GM19455 (cell line): ENCODE data around the gene TSPO.
A peak's percentile ranks its signal among the peaks of the same experiment; 100 is the strongest.
"Not testable (repeated sequence)": the region's sequence is repeated elsewhere in the genome, so short reads cannot be mapped to it uniquely, and the experiment has no call there.

Source experiments
- ATAC-seq: cut with Tn5 transposase; IDR thresholded peaks from one replicate; pipeline ENCODE4 v1.9.1; 2021; ENCODE audit not compliant: unreplicated experiment

Gene TSPO

DNA sequence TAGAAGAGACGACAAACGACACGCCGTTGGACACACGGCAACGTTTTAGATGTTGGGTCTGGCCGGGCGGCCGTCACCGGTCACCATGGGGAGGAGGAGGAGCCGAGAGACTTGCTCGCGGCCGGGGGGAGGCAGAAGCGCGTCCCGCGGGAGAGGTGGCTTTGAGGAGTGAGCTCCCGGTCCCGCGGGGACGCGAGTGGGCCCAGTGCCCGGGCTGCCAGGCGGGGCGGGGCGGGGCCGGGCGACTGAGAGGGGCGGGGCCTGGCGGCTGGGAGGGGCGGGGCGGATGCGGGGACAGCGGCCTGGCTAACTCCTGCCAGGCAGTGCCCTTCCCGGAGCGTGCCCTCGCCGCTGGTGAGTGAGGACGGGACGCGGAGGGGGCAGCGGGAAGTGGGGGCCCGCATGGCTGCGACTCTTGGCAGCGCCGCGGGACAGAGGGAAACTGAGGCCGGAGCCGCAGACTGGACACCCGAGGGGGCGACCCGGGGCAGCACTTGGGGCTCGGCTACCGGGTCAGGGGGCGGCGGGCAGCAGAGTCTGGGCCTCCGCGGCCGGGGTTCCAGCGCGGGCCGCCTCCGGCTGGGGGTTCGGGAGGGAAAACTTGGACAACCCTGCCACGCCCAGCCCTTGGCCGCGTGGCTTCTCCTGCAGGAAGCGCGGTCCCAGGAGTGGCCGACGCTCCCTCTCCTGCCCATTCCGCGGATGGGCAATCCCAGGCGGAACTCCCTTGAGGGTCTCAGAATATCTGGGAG is at the start of gene TSPO:
TSS of gene TSPO (plus strand) at position 309 of the 752 bp plus-strand sequence. CDS start 7,680 bp downstream, outside the sequence.
- no peak for ATAC-seq

DNA sequence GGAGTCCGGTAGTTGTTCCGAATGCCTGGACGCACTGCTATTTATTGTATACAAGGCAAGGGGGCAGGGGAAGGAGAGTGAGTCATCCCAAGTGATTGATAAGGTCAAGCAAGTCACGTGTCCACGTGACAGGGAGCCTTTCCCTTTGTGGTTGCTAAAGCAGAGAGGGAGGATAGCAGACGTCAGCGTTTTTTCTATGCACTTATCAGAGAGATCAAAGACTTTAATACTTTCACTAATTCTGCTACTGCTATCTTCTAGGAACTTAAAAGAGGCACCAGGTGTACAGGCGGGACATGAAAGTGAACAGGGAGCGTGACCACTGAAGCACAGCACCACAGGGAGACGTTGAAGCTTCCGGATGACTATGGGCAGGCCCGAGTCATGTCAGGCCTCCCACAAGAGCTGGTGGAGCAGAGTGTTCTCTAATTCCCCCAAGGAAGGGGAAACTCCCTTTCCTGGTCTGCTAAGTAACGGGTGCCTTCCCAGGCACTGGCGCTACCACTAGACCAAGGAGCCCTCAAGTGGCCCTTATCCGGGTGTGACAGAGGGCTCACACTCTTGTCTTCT is 47.2 kb upstream of the TSPO start:
- ATAC-seq = not testable (repeated sequence)

DNA sequence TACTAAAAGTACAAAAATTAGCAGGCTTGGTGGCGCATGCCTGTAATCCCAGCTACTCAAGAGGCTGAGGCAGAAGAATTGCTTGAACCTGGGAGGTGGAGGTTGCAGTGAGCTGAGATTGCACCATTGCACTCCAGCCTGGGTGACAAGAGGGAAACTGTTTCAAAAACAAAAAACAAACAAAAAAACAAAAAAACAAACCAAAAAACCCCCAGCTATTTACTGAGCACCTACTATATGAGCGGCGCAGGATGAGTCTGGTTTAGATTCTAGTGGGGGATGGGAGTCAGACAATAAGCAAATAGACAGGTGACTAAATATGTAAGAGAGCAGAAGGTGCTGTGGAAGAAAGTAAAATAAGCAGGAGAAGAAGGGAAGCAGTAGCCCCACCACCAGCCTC is 46.4 kb upstream of the TSPO start:
- not testable (repeated sequence) for ATAC-seq

DNA sequence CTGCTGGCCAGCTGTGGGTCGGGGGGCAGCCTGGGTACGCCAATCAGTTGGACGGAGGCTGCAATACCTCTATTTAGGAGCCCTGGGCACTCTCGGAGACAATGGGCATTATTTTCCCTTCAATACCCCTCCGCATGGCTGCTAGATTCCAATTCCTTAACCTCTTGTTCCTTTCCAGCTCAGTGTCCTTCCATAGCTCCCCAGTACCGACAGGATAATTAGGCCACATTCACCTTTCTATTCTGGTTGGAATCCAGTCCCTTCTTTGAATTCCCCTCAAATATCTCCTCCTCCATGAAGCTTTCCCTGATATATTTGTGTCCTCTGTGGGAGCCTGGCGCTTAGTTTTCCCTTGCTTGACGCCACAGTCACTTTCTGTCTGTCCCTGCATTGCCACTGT is 45.1 kb upstream of the TSPO start:
- ATAC-seq = no peak

DNA sequence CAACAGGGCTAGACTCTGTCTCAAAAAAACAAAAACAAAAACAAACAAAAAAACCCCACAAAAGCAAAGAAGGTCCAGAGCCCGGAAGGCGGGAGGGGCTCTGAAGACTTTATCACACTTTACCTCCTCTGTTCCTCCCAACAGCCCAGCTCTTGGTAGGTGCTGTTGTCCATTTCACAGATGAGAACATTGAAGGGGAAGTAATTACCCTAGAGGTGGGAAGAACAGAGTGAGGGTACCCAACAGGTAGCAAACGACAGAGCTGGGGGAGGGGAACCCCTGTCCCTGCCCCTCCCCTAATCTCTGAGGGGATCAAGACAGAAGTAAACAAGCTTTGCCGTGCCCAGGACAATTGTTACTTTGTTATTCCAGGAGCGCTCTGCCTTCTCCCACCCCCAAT is 41.8 kb upstream of the TSPO start:
- ATAC-seq = no peak

DNA sequence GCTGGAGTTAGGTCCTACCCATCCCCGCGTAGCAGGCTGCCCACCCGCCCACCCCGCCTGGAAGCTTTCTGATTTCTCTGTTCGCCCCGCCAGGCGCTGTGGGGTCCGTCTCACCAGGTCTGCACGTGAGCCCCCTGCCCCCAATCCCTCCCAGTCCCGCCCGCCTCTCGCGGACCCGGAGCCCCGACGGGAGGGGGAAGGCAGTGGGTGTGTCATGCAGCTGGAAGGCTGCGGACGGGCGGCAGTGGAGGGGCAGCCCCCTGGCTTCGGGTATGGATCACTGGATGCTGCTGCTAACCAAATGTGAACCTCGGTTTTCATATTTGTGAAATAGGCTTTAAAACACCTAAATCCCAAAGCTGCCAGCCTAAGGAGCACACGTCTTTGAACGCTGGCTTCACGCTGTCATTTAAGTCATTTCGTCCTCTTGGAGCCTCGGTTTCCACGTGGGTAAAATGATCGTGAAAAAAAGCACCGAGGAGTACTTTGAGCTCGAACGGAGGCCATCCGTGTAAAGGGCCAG is 41.4 kb upstream of the TSPO start:
- ATAC-seq = no peak

DNA sequence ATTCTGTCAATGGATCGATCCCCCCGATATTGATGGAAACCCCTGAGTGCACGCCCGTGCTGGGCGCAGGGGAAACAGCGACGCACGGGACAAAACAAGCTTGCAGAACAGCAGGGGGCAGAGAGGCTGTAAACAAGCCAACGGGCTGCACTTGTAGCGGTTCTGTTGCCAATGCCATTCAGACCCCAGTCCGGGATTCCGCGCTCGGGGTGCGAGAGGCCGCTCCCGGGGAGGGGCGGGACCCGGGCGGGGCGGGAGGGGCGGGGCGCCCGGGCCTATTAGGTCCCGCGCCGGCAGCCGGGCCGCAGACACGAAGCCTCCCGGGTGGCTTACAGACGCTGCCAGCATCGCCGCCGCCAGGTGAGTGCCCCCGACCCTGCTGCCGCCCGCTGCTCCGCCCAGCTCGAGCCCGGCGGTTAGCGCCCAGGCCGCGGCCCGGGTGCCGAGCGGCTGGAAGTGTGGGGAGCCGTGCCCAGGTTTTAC is 40.9 kb upstream of the TSPO start, which contains the start of gene BIK:
TSS of gene BIK (plus strand) at position 307 of the 483 bp plus-strand sequence. CDS start 13,273 bp downstream, outside the sequence.
- ATAC-seq = no peak

DNA sequence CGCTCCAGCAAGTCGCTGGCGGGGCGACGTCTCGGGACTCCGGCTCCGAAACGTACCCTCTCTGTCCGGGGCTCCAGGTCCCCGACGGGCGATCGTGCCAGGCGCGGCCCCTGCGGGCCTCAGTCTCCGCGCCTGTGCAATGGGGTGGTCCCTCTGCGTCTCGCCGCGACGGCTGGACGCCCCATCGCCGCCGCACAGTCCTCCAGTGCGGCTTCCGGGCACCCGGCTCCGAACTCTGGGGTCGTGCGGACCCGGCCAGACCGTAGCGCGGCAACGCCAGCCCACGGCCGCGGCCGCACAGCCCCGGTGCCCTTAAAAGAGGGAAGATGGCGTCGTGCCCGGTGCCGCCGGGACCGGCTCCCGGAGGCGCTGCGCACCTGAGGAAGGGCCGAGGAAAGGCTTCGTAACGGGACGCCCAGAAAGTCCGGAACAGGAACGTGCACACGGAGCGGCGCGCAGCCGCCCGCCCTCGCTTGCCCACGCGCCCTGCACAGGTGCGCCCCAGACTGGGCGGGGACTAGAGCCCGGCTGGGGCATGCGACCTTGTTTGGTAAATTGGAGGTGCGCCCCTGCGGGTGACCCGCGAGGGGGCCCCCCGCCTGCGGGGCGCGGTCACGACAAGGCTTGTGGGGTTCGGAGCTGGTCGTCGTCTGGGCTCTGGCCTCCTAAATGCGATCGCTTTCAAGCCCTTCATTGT is 40.3 kb upstream of the TSPO start:
- no peak for ATAC-seq

DNA sequence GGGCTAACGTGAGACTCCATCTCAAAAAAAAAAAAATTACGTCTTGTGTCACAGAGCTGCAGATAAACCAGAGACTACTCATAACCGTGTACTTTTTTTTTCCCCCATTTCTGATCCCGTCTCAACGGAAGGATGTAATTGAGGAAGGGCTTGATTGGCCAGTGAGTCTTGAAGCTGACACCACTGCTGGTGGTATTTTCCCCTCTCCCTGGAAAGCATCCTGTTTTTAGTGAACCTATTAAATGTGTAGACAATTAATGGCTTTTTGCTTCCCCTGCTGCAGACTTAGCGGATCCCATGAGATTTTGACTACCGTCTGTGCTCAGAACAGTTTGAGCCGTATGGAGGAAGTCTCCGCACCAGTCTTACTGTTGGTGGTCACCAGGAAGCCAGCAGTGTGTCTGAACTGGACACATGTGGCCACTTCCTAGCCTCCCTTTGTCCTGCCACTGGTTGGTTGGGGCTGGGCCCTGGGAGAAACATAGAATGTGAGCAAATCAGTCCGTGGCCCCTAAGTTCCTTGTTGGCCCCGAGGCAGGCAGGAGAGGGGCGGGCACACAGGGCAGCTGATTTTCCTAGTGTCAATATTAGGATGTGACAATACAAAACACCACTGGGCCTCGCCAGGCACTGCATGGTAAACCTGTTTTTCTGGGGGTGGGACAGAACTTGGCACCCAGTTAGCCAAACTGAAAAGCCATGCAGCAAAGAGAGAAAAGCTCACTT is 37.7 kb upstream of the TSPO start:
- no peak for ATAC-seq

DNA sequence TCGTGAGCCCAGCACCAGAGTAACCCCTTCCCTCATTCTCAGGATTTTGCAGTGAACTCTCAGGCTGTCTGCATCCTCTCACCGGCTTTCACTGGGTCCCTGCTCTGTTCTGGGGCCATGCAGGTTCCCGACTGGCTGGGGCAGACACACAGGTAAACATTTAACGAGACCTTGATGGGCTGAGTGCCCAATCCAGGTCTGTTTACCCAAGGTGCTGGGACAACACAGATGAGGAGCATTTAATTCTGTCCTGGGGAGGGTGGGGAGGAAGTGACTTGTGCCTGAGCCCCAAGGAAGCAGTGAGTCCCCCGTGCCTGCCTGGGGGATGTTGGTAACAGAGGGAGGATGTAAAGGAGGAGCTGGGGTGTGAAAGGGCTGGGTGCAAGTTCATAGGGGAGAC is 36.4 kb upstream of the TSPO start:
- ATAC-seq = no peak

DNA sequence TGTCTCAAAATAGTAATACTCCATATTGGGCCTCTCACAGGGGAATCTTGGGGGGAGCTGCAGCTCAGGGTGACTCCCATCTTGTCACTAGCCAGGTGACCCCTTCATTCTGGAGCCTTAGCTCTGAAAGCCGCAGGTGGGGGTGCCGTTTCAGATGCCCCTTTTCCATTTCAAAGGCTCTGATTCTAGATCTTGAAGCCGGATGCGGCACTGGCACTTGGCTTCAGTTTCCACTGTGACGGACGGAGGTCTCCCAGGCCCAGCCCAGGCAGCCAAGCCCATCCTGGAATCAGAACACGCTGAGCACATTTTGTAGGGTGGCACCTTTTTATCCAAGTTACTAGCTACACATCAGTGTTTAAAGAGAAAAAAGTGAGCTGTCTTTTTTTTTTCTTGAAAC is 34.4 kb upstream of the TSPO start:
- no peak for ATAC-seq

DNA sequence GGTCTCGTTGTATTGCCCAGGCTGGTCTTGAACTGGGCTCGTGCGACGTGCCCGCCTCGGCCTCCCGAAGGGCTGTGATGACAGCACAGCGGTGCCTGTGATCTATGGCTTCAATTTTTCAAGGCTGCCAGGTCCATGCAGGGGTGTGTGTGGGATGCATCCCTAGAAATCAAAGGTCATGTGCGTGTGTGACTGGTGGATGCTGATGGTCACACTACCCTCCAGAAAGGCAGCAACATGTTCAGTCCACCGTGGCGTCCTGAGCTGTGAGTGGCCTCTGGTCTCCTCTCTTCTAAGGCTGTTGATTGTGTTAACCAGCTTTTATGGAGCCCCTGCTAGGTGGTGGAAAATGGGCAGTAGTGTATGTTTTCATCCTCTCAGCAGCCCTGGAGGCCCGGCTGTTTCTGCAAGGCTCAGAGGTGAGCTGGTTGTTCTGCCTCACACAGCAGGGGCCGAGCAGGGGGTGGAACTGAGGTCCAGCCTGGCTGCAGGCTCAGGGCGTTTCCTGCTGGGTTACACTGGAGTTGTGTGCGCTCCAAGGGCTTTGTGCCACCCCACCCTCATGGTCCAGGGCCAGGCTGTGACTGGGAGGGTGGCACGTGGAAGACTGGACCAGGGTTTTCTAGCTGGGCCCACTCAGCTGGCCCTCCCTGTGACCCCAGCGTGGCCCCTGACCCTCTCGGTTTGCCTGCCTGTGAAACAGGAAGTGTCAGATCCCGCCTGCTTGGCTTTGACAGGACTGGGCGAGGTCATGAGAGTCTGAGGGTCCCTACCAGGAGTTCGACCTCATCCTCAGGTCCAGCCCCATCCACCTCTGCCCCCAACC is 33.1 kb upstream of the TSPO start:
- no peak for ATAC-seq

DNA sequence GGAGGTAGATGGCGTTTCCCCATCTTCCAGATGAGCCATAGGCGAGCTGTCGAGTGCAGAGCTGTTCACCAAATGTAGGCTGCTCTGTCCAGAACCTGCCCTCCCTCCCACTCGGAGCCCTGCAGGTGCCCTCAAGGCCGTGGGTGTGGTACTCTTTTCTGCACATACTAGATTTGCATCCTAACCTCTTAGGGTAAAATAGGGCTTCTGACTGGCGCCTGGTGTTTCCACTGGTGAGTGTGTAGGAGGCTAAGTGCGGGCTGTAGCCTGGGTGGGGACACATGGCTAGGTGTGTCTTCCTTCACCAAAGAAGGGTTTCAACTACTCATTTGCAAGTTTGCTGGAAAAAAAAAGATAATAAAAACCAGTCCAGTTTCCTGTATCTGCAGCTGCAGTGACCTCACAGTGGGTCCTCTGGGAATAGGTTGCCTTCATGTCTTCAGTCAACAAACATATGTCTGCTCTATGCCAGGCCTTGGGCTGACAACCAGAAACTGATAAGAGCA is 32.4 kb upstream of the TSPO start:
- peak; percentile 58 for ATAC-seq

DNA sequence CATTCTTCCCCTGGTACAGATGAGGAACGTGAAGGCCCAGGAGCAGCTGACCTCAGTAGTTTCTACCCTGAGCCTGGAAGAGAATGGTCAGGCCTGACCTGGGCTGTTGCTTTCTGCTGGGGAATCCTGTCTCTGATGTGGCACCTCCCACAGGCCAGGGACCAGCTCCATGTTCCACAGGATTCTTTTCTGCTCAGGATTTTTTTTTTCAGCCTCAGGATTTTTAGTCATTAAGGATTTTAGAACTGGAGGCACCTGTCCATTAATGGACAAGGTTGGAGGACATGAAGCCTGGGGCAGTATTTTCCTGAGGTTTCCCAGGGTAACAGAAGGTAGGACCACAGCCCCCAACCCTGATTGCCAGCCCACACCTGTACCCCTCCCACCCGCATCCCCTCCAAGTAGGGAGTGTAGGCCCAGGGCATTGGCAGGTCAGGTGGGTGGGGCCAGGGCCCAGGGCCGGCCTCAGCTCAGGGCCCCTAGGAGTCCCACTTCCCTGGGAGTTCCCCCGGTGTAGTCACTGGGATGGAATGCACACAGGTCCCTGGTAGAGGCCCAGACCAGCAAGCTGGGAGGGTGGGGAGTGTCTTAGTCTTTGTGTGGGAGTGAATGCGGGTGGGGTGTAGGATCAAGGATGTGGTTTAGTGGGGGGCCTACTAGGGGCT is 24.7 kb upstream of the TSPO start:
- ATAC-seq = no peak

DNA sequence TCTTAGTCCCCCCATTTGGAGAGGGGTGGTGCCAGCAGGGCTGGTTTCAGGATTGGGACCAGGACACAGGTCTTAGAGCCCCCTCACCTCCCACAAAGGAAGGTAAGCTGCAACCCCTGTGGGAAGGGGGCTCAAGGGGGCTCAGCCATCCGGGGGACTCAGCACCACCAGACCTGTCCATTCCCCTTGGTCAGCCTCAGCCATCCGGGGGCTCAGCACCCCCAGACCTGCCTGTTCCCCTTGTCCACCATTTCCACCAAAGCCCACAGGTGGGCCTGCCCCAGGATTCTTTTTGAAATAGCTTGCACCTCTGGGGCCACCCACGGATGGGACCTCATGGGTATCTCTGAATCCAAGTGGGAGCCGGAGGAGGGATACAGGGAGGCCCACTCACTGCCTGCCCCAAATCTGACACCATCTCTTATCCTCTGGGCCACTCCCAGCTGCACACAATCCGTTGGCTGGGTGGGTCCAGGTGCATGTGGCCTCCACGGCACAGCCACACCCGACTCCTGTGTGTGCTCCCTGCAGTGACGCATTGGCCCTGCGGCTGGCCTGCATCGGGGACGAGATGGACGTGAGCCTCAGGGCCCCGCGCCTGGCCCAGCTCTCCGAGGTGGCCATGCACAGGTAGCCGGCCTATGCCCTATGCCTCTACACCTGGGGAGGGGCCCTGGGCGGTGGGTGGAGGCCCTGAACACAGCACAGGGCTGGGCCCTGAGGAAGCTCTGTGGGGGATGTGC is 24.0 kb upstream of the TSPO start:
- no peak for ATAC-seq

DNA sequence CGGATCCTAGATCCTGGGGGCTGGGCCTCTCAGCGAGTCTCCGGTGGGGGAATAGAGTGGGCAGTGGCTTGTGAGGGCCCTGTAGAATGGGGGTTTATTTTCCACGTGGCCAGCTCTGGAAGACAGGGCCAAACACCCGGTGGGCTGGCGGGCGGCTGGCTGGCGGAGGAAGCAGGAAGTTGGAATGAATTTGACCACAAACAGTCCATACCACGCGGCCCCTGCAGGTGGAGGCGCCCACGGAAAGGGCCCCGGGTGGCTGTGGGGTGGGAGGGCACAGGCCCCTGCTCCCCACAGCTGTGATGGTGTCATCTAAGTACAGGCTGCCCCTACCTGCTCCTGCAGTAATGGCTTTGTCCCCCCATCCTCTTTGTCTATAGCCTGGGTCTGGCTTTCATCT is 23.2 kb upstream of the TSPO start:
- ATAC-seq = no peak

DNA sequence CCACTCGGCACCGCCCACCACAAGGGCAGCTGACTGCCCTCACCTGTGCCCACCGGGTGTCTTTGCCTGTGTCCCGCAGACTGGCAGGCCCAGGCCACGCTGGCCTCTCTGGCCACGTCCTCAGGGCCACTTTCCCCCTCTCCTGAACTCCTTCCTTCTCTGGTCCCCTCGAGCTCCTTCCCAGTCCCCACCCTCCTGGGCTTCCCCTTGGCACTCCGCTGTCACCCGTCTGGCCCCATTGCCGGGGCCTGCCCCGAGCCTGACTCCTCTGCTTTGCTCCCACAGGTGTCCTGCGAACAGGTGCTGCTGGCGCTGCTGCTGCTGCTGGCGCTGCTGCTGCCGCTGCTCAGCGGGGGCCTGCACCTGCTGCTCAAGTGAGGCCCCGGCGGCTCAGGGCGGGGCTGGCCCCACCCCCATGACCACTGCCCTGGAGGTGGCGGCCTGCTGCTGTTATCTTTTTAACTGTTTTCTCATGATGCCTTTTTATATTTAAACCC is 22.4 kb upstream of the TSPO start:
- ATAC-seq = no peak
